ENCODE measurements around the gene AMIGO3. TPM values are rescaled to one million over a fixed set of nuclear protein-coding genes. Genes with fewer than 3 reads are reported as not detected.

AMIGO3 gene
- total and polyA plus RNA-seq, 2 donors from 2014 or later, result 0.73 TPM; not detected in 1

DNA sequence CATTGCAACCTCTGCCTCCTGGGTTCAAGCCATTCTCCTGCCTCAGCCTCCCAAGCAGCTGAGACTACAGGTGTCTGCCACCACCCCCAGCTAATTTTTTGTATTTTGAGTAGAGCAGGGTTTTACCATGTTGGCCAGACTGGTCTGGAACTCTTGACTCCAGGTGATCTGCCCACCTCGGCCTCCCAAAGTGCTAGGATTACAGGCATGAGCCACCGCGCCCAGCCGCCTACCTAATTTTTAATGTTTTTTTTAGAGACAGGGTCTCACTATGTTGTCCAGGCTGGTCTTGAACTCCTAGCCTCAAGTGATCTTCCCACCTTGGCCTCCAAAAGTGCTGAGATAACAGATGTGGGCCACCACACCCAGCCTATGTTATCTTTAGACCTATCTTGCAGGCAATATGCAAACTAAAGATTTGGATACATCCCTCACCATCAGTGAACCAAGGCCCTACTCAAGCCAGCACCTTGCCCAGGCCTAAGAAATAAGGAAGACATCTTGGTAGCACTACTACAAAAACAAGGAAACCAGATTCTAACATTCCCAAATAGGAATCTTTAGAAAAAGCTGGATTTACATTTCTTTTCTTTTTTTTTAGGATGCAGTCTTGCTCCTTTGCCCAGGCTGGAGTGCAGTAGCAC is 10.6 kb upstream of the AMIGO3 start:
- Histone ChIP-seq H3K36me3 (ENCODE audit: control insufficient read depth in 2 of 3, insufficient read depth in 3 of 3, low read length in 3 of 3) (peaks cover 14 to 45% (median 25%) of the 10 kb centered on the region in 3 donors), H3K27ac (ENCODE audit: low read depth in 2 of 2, low read length in 2 of 2) (no peak overlapping the region), H3K9me3 (ENCODE audit: control insufficient read depth in 2 of 3, insufficient read depth in 1 of 3, low read length in 3 of 3) (no peaks in the 10 kb centered on the region), H3K4me1 (ENCODE audit: control insufficient read depth in 2 of 3, insufficient read depth in 2 of 3, low read depth in 1 of 3, low read length in 3 of 3) (peaks cover 0 to 8% (median 3%) of the 10 kb centered on the region in 3 donors), H3K9ac (ENCODE audit: low read length in 3 of 3) (no peak overlapping the region), H3K27me3 (ENCODE audit: control insufficient read depth, insufficient read depth, low read length) (no peaks in the 10 kb centered on the region), H3K4me3 (ENCODE audit: low read length in 3 of 3) (no peak overlapping the region)
- FAIRE-seq (no peak), DNase-seq (no peak)
- intact Hi-C loops (cut with DNase I), result no loop called here
- TF ChIP-seq, protein P1, sequence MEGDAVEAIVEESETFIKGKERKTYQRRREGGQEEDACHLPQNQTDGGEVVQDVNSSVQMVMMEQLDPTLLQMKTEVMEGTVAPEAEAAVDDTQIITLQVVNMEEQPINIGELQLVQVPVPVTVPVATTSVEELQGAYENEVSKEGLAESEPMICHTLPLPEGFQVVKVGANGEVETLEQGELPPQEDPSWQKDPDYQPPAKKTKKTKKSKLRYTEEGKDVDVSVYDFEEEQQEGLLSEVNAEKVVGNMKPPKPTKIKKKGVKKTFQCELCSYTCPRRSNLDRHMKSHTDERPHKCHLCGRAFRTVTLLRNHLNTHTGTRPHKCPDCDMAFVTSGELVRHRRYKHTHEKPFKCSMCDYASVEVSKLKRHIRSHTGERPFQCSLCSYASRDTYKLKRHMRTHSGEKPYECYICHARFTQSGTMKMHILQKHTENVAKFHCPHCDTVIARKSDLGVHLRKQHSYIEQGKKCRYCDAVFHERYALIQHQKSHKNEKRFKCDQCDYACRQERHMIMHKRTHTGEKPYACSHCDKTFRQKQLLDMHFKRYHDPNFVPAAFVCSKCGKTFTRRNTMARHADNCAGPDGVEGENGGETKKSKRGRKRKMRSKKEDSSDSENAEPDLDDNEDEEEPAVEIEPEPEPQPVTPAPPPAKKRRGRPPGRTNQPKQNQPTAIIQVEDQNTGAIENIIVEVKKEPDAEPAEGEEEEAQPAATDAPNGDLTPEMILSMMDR (IDR thresholded peaks at IDR 0.05; ENCODE audit: borderline replicate concordance, extremely low read depth, insufficient read depth), result no peak

GRCh38 chr3:49727924-49728361 is 8.5 kb upstream of the AMIGO3 start:
- Histone ChIP-seq H3K9ac (ENCODE audit: low read length in 3 of 3) (no peak overlapping the region), H3K4me1 (ENCODE audit: control insufficient read depth in 2 of 3, insufficient read depth in 2 of 3, low read depth in 1 of 3, low read length in 3 of 3) (peaks cover 0 to 18% (median 6%) of the 10 kb centered on the region in 3 donors), H3K27ac (ENCODE audit: low read depth in 2 of 2, low read length in 2 of 2) (no peak overlapping the region), H3K4me3 (ENCODE audit: low read length in 3 of 3) (no peak overlapping the region), H3K36me3 (ENCODE audit: control insufficient read depth in 2 of 3, insufficient read depth in 3 of 3, low read length in 3 of 3) (peaks cover 14 to 38% (median 20%) of the 10 kb centered on the region in 3 donors), H3K27me3 (ENCODE audit: control insufficient read depth, insufficient read depth, low read length) (no peaks in the 10 kb centered on the region), H3K9me3 (ENCODE audit: control insufficient read depth in 2 of 3, insufficient read depth in 1 of 3, low read length in 3 of 3) (no peaks in the 10 kb centered on the region)
- no peak for FAIRE-seq
- intact Hi-C loops (cut with DNase I), result no loop called here
- TF ChIP-seq, protein P1 (IDR thresholded peaks at IDR 0.05; ENCODE audit: borderline replicate concordance, extremely low read depth, insufficient read depth), result no peak
- DNase-seq, result no peak

- intact Hi-C loops (cut with DNase I), result no loop called here
- Histone ChIP-seq H3K4me3 (ENCODE audit: low read length in 3 of 3) (no peak overlapping the region), H3K9me3 (ENCODE audit: control insufficient read depth in 2 of 3, insufficient read depth in 1 of 3, low read length in 3 of 3) (no peaks in the 10 kb centered on the region), H3K36me3 (ENCODE audit: control insufficient read depth in 2 of 3, insufficient read depth in 3 of 3, low read length in 3 of 3) (peaks cover 8 to 32% (median 16%) of the 10 kb centered on the region in 3 donors), H3K27ac (ENCODE audit: low read depth in 2 of 2, low read length in 2 of 2) (no peak overlapping the region), H3K9ac (ENCODE audit: low read length in 3 of 3) (no peak overlapping the region), H3K27me3 (ENCODE audit: control insufficient read depth, insufficient read depth, low read length) (no peaks in the 10 kb centered on the region), H3K4me1 (ENCODE audit: control insufficient read depth in 2 of 3, insufficient read depth in 2 of 3, low read depth in 1 of 3, low read length in 3 of 3) (peaks cover 0 to 24% (median 12%) of the 10 kb centered on the region in 3 donors)
- FAIRE-seq, result no peak
- TF ChIP-seq, protein P1 (IDR thresholded peaks at IDR 0.05; ENCODE audit: borderline replicate concordance, extremely low read depth, insufficient read depth), result no peak
- DNase-seq, result no peak
Observed at GRCh38 chr3:49727154-49727923, 7.9 kb upstream of the AMIGO3 start.

Measured in kidney (tissue), 14 donors.